ENCODE measurements around the gene TUT7.
"Not testable (repeated sequence)": the region's sequence is repeated elsewhere in the genome, so short reads cannot be mapped to it uniquely, and the experiment has no call there.

Gene TUT7

GRCh38 chr9:86303316-86303975 lies 50.8 kb downstream of the TUT7 start:
- DNase-seq: no peak

GRCh38 chr9:86301686-86302085 lies 52.5 kb downstream of the TUT7 start:
- no peak for DNase-seq

GRCh38 chr9:86300701-86301100 lies 53.5 kb downstream of the TUT7 start:
- no peak for DNase-seq

- DNase-seq: no peak
Measured at GRCh38 chr9:86298873-86299272, 55.3 kb downstream of the TUT7 start.

- not testable (repeated sequence) for DNase-seq
Measured at GRCh38 chr9:86290341-86290740, 63.9 kb downstream of the TUT7 start.

GRCh38 chr9:86288499-86289198 lies 65.6 kb downstream of the TUT7 start:
- no peak for DNase-seq

- DNase-seq: no peak
Measured at GRCh38 chr9:86287013-86287412, 67.2 kb downstream of the TUT7 start.

GRCh38 chr9:86286278-86286677 lies 67.9 kb downstream of the TUT7 start:
- DNase-seq: no peak

GRCh38 chr9:86285261-86285660 lies 68.9 kb downstream of the TUT7 start:
- DNase-seq: no peak

- DNase-seq: no peak
Measured at GRCh38 chr9:86282979-86283535, 71.2 kb downstream of the TUT7 start.

- peak; percentile 98 for DNase-seq
Measured at GRCh38 chr9:86282077-86282978, 71.9 kb downstream of the TUT7 start, which contains the start of gene ISCA1. Gene ISCA1 (minus strand): TSS chr9:86282538. CDS start chr9:86282458, 80 bp downstream.

- no peak for DNase-seq
Measured at GRCh38 chr9:86281593-86282076, 72.6 kb downstream of the TUT7 start.

GRCh38 chr9:86280580-86280979 lies 73.6 kb downstream of the TUT7 start:
- no peak for DNase-seq

- no peak for DNase-seq
Measured at GRCh38 chr9:86279839-86280238, 74.4 kb downstream of the TUT7 start.

GRCh38 chr9:86277072-86277471 lies 77.1 kb downstream of the TUT7 start:
- DNase-seq: no peak

GRCh38 chr9:86275962-86276361 lies 78.2 kb downstream of the TUT7 start:
- no peak for DNase-seq

GRCh38 chr9:86274821-86275643 lies 79.2 kb downstream of the TUT7 start:
- no peak for DNase-seq

GRCh38 chr9:86272221-86272620 lies 82.0 kb downstream of the TUT7 start:
- DNase-seq: no peak

GRCh38 chr9:86263876-86264275 lies 90.3 kb downstream of the TUT7 start:
- no peak for DNase-seq

GRCh38 chr9:86262492-86262891 lies 91.7 kb downstream of the TUT7 start:
- DNase-seq: no peak

GRCh38 chr9:86259557-86259956 lies 94.7 kb downstream of the TUT7 start, which contains the start of gene C9orf153:
Gene C9orf153 (minus strand): TSS chr9:86259657. CDS start chr9:86229603, 30,054 bp downstream.
- no peak for DNase-seq

- DNase-seq: no peak
Measured at GRCh38 chr9:86257391-86257790, 96.8 kb downstream of the TUT7 start.

Data from right forelimb (tissue), 1 donor.